Measurements from ENCODE around the gene AAR2. TPM values are rescaled to one million over a fixed set of nuclear protein-coding genes. Genes with fewer than 3 reads are reported as not detected.

AAR2 gene
- polyA plus RNA-seq, 1 donor from 2014 or later = 28.1 TPM

- Histone ChIP-seq H3K9me2 (ENCODE audit: insufficient read depth, low read length) (no peaks in the 10 kb centered on the region), H3K36me3 (ENCODE audit: insufficient read depth, low read length) (peaks cover 10% of the 10 kb centered on the region), H3K27me3 (ENCODE audit: insufficient read depth, low read depth, low read length) (no peaks in the 10 kb centered on the region), H3K4me3 (ENCODE audit: low read length) (no peak overlapping the region), H3F3A (ENCODE audit: insufficient read depth, low read length, poor library complexity, severe bottlenecking) (no peaks in the 10 kb centered on the region), H4K20me1 (ENCODE audit: insufficient read depth) (no peaks in the 10 kb centered on the region), H3K79me2 (replicated peaks; ENCODE audit: insufficient read depth, low read length) (peaks cover 13% of the 10 kb centered on the region), H3K9me3 (ENCODE audit: low read length) (no peaks in the 10 kb centered on the region), H2AFZ (ENCODE audit: low read depth, low read length) (no peak overlapping the region), H3K4me2 (ENCODE audit: low read length) (no peak overlapping the region), H3K27ac (ENCODE audit: low read length) (no peak overlapping the region), H3K9ac (ENCODE audit: low read length) (no peak overlapping the region)
- no peak for TF ChIP-seq SMC3 (conservative IDR thresholded peaks at IDR 0.05; ENCODE audit: poor library complexity)
Observed at GRCh38 chr20:36243726-36244125, 7.4 kb downstream of the AAR2 start.

- Histone ChIP-seq H3K4me3 (ENCODE audit: low read length) (no peak overlapping the region), H4K20me1 (ENCODE audit: insufficient read depth) (no peaks in the 10 kb centered on the region), H3K27me3 (ENCODE audit: insufficient read depth, low read depth, low read length) (no peaks in the 10 kb centered on the region), H3K4me2 (ENCODE audit: low read length) (no peak overlapping the region), H3K79me2 (replicated peaks; ENCODE audit: insufficient read depth, low read length) (peaks cover 10% of the 10 kb centered on the region), H3K36me3 (ENCODE audit: insufficient read depth, low read length) (peaks cover 10% of the 10 kb centered on the region), H3K9me3 (ENCODE audit: low read length) (no peaks in the 10 kb centered on the region), H3K9me2 (ENCODE audit: insufficient read depth, low read length) (no peaks in the 10 kb centered on the region), H3K9ac (ENCODE audit: low read length) (no peak overlapping the region), H2AFZ (ENCODE audit: low read depth, low read length) (no peak overlapping the region), H3K27ac (ENCODE audit: low read length) (no peak overlapping the region), H3F3A (ENCODE audit: insufficient read depth, low read length, poor library complexity, severe bottlenecking) (no peaks in the 10 kb centered on the region)
- TF ChIP-seq POLR2AphosphoS5 (IDR thresholded peaks at IDR 0.05) = no peak
Observed at GRCh38 chr20:36246401-36246800, 10.1 kb downstream of the AAR2 start.

- no peaks in the 10 kb centered on the region for H4K20me1 ChIP-seq (ENCODE audit: insufficient read depth)
Observed at GRCh38 chr20:36248836-36249235, 12.6 kb downstream of the AAR2 start.

More at GRCh38 chr20:36248836-36249235, 12.6 kb downstream of the AAR2 start:
- H3K4me2 ChIP-seq (ENCODE audit: low read length) = no peak overlapping the region
- H3K79me2 ChIP-seq (replicated peaks; ENCODE audit: insufficient read depth, low read length) = peaks cover 4% of the 10 kb centered on the region
- TF ChIP-seq POLR2AphosphoS5 (IDR thresholded peaks at IDR 0.05) (peak; percentile 55), TAF1 (IDR thresholded peaks at IDR 0.05; ENCODE audit: low read depth) (no peak), REST (IDR thresholded peaks at IDR 0.05; ENCODE audit: borderline replicate concordance) (no peak)
- H3K9me2 ChIP-seq (ENCODE audit: insufficient read depth, low read length) = no peaks in the 10 kb centered on the region
- H3K36me3 ChIP-seq (ENCODE audit: insufficient read depth, low read length) = peaks cover 10% of the 10 kb centered on the region
- H3K27ac ChIP-seq (ENCODE audit: low read length) = peak overlapping the region; percentile 45
- no peaks in the 10 kb centered on the region for H3K27me3 ChIP-seq (ENCODE audit: insufficient read depth, low read depth, low read length)
- H3K4me3 ChIP-seq (ENCODE audit: low read length) = no peak overlapping the region
- H2AFZ ChIP-seq (ENCODE audit: low read depth, low read length) = no peak overlapping the region
- no peaks in the 10 kb centered on the region for H3K9me3 ChIP-seq (ENCODE audit: low read length)
- H3F3A ChIP-seq (ENCODE audit: insufficient read depth, low read length, poor library complexity, severe bottlenecking) = no peaks in the 10 kb centered on the region
- no peak overlapping the region for H3K9ac ChIP-seq (ENCODE audit: low read length)

Data from neural cell (in vitro differentiated cells).